EH (cell line): ENCODE results near the gene HOXD11.

ENCODE experiments used
- DNase-seq: peaks from one replicate; pipeline ENCODE4 v3.0.0-alpha.2; 2015; ENCODE audit warnings: low read depth

HOXD11 gene

DNA sequence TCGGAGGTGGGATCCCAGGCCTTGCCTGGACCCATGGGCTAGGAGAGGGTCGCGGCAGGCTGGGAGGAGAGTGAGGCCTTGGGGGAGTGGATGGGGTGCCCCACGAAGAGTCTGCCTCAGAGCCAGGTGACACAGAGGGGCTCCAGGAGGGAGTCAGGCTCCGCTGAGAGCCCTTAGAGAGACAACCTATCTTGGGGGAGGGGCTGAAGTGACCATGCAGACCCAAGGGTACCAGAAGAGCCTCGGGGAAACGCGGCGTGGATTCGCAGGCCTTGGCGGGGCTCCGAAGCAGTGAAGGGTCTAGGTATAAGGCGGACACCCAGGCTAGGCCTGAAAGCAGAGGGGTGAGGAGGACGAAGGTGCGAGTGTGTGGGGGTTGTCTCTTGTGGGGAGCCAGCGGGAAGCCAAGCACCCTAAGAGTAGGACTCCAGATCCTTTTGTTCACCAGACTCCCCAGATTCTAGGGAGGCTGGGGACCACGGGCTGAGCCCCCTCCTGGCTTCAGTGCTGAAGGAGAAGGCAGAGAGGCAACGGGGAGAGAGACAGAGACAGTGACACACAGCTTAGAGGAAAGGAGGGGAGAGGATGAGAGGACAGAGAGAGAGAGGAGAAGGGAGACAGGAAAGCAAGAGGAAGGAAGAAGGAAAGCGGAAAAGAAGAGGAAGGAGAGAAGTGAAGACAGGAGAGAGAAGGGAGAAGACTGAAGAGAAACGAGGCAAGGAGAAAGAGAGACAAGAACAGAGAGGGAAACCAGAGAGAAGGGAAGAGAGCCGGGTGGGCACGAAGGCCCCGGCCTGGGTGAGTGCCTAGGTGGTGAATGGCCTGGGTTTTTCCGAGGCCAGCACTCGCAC is 1.1 kb upstream of the HOXD11 start:
- DNase-seq, result peak; percentile 16

GRCh38 chr2:176107731-176108181 is 676 bp downstream of the HOXD11 start:
- no peak for DNase-seq

DNA sequence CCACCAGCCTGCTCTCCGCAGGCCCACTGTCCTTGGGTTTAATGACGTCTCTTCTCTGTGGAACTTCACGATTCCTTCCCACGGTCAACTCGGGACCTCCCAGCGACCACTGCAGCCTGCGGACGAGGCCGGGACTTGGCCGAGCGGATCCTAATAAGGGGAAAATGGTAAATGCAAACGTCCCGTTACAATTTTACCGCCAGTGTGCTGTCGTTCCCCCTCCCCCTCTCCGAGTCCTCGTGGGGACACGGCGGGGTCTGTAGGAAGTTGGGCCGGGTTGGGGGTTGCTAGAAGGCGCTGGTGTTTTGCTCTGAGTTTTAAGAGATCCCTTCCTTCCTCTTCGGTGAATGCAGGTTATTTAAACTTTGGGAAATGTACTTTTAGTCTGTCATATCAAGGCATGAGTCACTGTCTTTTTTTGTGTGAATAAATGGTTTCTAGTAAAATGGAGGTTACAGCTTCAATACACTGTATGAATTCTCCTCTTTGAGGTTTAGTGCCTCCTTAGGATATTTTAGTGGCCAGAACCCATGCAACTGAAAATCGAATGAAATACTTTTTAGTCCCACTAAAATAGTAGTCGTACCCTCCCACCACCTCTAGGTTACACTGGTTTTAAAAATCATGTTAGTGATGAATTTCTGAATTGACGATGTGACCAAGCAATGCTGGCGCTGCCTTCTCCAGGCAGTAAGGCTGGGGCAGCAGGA is 2.3 kb downstream of the HOXD11 start:
- no peak for DNase-seq

GRCh38 chr2:176109946-176110345 is 2.9 kb downstream of the HOXD11 start:
- no peak for DNase-seq

GRCh38 chr2:176110415-176111308 is 3.6 kb downstream of the HOXD11 start:
- no peak for DNase-seq

GRCh38 chr2:176111309-176111663 is 4.2 kb downstream of the HOXD11 start:
- DNase-seq, result no peak

GRCh38 chr2:176111846-176112374 is 4.8 kb downstream of the HOXD11 start:
- no peak for DNase-seq

GRCh38 chr2:176112375-176113302 is 5.6 kb downstream of the HOXD11 start:
- DNase-seq, result no peak

- DNase-seq, result no peak
Measured at GRCh38 chr2:176114120-176114929, 7.2 kb downstream of the HOXD11 start.

- no peak for DNase-seq
Measured at GRCh38 chr2:176114930-176115625, 8.0 kb downstream of the HOXD11 start.

DNA sequence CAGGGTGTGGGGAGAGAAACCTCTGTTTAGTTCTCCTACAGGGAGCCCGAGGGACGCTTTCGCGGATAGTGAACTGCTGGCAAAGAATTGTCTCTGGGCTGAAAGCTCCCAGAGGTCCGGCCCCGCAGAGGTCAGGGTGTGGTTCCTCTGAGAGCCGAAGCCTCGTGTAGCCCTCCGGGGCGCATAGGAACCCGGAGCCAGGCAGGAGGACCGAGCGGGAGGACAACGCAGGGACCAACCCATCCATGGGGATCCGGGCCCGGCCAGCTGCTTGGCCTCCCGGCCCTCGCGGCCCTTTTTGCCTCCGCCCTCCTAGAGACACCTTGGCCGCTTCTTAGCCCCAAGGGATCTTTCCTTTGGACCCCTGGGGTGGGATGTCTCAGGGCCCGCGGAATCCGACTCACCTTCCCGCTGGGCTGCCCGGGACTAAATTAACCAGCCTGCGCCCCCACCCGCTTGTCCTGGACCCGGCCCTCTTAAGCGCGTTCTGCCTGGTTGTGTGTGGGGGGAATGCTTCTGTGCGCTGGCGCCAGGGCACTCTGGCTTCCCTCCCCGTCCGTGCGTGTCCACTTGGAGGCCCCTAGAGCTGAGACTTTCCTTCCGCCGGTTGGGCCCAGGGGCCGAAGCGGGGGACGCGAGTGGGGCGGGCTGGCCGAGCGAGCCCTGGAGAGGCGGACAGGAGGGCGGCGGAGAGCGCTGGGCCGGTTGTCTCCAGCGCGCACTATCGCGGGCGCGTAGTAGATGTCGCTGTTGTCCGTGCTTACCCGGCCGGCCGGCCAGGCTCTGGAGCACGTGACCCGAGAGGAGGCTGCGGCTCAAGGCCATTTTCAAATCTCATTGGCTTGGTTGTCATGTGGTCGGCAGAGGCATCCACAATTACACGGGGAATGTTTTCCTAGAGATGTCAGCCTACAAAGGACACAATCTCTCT is 9.1 kb downstream of the HOXD11 start, which contains the start of gene HOXD10:
Gene HOXD10 (plus strand): TSS at position 896 of the 931 bp plus-strand sequence. CDS start 56 bp downstream, outside the sequence.
- no peak for DNase-seq

DNA sequence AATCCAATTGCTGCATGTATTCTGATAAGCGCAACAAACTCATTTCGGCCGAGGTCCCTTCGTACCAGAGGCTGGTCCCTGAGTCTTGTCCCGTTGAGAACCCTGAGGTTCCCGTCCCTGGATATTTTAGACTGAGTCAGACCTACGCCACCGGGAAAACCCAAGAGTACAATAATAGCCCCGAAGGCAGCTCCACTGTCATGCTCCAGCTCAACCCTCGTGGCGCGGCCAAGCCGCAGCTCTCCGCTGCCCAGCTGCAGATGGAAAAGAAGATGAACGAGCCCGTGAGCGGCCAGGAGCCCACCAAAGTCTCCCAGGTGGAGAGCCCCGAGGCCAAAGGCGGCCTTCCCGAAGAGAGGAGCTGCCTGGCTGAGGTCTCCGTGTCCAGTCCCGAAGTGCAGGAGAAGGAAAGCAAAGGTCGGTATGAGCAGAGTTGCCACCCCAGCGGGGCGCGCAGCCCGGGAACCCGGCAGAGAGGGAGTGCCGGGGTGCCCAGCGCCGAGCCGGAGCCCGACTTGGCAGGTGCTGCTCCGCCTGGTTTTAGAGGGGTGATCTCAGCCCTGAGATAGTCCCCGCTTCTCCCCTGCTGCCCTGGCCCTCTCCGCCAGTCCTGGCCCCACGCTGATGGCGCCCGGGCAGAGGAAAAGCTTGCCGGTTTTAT is 10.2 kb downstream of the HOXD11 start:
- DNase-seq, result no peak

DNA sequence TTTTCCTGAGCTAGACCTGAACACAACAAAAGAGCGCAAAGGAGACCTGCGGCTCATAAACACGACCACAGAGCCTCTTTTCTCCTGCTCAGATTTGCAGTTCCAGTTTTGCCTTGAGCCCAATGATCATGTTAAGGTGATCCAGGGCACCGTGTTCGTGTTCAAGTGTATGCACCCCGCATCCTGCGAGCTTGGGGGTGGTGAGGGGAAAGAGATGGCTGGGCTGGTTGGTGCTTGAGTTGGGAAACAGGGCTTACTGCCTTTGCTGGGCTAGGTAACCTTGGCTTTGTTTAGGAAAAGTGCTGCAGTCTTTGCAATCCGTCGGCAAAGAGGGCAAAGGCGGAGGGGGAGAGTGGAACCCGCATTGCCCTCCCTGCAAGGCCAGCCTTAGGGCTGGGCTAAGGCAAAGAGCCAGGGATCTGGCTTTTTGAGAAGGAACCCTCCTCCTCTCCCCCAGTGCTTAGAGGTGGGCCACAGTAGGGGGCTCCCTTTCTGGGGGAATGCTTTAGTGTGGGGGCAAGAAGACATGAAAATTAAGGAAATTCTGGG is 10.8 kb downstream of the HOXD11 start:
- DNase-seq, result no peak

- DNase-seq, result peak; percentile 10
Measured at GRCh38 chr2:176118601-176119339, 11.7 kb downstream of the HOXD11 start.

- no peak for DNase-seq
Measured at GRCh38 chr2:176120364-176121189, 13.5 kb downstream of the HOXD11 start.
